Left renal pelvis (tissue), 4 donors: Measurements from ENCODE around the gene ATRNL1. TPM values are rescaled to one million over a fixed set of nuclear protein-coding genes. Genes with fewer than 3 reads are reported as not detected.

ENCODE experiments used
- DNase-seq, 4 donors: peaks; one replicate each; pipeline ENCODE4 v3.0.0-alpha.2; 2013; ENCODE audit warnings: low read depth in 4 of 4, low spot score in 3 of 4
- polyA plus RNA-seq, 4 donors: library from polyadenylated mRNA; unstranded; fragments of 120-200 nt; gene quantifications; one replicate each; pipeline ENCODE4 v1.2.1, GENCODE V29; 2013; ENCODE audit not compliant: insufficient read length in 4 of 4

ATRNL1 gene
- 10 to 100 TPM; 20.9 to 38.8 (median 26.8) TPM for polyA plus RNA-seq

GRCh38 chr10:115093286-115093775 lies at the start of gene ATRNL1:
ATRNL1 (plus strand) TSS chr10:115093365; CDS start chr10:115093751, 386 bp downstream.
- DNase-seq: no peak

- DNase-seq: no peak
Measured at GRCh38 chr10:115043719-115044118, 49.4 kb upstream of the ATRNL1 start.

- DNase-seq: no peak
Measured at GRCh38 chr10:115044891-115045290, 48.3 kb upstream of the ATRNL1 start.

DNA sequence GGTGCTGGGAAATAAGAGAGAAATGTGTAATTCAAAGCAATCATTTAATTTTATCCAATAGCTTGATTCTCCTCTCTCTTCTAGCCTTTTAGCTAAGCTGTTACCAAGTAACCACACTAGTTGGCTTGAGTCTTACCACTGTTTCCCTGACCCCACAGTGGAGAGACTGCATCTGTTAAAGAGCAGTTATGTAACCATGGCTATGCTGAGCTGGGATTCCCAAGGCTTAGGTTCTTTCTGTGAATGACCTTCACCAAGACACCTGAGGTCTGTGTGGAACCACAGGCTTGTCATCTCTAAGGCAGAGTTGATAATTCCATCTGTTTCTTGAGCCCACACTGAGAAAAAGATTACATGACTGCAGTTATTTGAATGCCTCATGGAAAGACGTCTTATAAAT lies 47.7 kb upstream of the ATRNL1 start:
- no peak for DNase-seq

- DNase-seq: no peak
Measured at GRCh38 chr10:115046686-115047236, 46.4 kb upstream of the ATRNL1 start.

- DNase-seq: no peak
Measured at GRCh38 chr10:115047705-115048104, 45.5 kb upstream of the ATRNL1 start.

GRCh38 chr10:115049318-115049717 lies 43.8 kb upstream of the ATRNL1 start:
- DNase-seq: no peak

DNA sequence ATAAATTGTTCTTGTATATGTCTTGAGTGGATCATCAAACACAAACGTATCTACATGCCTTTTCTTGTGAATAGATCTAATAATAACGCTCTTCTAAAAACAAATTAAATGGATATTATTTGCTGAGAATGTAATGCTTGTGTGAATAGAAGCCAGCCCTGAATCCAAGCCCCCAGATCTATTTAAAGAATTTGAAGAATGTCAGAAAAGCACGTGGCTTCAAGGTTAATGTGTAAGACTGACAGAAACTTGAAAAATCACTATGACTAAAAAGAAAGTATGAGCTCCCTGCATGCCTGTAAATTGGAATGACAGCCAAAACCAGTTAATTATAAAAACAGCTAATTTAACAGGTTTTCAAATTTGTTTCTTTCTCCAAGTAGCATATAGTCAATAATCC lies 43.2 kb upstream of the ATRNL1 start:
- DNase-seq: peak in 2 of 4 donors; percentile 11 to 16

- DNase-seq: no peak
Measured at GRCh38 chr10:115050375-115051010, 42.7 kb upstream of the ATRNL1 start.

DNA sequence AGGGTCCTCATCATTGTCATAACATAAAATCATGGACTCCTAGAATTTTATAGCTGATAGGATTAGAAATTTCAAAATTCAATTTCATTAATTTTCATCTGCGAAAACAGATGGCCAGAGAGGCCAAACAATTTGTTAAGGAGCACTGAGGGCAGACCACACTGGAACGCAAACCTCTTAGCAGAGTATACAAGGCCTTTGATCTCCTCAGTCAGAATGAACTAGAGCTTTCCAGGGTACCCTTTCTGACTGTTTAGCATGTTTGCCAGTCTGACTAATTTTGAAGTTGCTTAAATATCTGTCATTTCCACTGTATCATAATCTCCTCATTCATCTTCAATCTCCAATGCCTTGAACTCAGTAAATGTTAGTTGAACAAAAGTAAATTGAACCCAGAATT lies 41.9 kb upstream of the ATRNL1 start:
- DNase-seq: no peak

GRCh38 chr10:115052226-115052625 lies 40.9 kb upstream of the ATRNL1 start:
- no peak for DNase-seq

GRCh38 chr10:115052728-115053127 lies 40.4 kb upstream of the ATRNL1 start:
- DNase-seq: no peak

- DNase-seq: no peak
Measured at GRCh38 chr10:115056186-115056585, 37.0 kb upstream of the ATRNL1 start.

- no peak for DNase-seq
Measured at GRCh38 chr10:115059301-115059898, 33.8 kb upstream of the ATRNL1 start.

DNA sequence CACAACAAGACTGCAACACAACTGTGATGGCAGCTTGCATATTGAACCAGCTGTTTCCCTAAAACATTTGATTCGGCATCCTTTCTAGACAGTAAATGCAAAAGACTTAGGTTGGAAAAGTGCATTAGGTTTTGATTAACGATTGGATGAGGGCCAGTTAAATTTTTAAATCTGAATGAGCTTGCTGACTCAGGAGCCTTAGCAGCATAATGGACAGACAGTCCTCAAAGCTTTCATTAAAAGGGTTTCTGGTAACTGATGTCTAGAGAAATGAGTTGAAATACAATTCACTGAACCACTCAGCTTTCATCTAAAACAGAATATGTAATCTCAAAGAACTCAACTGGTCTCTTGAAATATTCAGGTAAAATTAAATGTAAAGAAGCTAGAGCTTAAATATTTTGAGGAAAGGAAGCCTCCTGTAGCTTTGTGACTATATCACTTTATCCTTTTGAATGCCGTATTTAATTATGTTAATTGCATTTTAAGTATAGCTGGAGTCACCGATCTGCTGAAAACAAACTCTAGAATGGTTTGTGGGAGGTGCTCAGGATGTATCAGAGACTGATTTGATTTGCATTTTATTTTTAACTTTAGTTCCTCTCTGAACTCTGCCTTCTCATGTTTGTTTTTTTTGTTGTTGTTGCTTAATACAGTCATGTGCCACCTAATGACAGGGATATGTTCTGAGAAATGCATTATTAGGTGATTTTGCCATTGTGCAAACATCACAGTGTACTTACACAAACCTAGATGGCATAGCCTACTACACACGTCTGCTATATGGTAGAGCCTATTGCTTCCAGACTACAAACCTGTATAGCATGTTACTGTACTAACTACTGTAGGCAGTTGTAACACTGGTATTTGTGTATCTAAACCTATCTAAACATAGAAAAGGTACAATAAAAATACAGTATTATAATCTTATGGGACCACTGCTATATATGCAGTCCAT lies 29.2 kb upstream of the ATRNL1 start:
- no peak for DNase-seq

GRCh38 chr10:115065801-115066200 lies 27.4 kb upstream of the ATRNL1 start:
- DNase-seq: no peak

- DNase-seq: no peak
Measured at GRCh38 chr10:115066528-115066927, 26.6 kb upstream of the ATRNL1 start.

GRCh38 chr10:115073796-115074195 lies 19.4 kb upstream of the ATRNL1 start:
- DNase-seq: no peak

DNA sequence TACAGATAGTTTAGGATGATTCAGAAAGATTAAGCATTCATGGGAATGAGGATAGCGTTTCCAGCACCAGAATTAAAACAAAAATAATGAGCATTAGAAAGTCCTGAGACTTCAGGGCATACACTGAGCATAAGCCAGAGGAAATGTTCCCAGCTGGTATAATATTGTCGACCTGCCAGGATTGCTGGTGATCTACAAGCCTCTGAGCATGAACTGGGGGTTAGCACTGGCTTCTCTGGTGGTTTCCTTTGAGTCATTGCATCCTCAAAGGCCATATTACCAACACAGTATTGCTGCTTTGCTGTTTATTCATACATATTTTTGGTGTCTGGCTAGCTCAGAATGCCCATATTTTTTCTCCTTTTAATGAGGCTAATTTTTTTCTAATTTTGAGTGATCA lies 10.7 kb upstream of the ATRNL1 start:
- no peak for DNase-seq

- DNase-seq: no peak
Measured at GRCh38 chr10:115084277-115084850, 8.8 kb upstream of the ATRNL1 start.

DNA sequence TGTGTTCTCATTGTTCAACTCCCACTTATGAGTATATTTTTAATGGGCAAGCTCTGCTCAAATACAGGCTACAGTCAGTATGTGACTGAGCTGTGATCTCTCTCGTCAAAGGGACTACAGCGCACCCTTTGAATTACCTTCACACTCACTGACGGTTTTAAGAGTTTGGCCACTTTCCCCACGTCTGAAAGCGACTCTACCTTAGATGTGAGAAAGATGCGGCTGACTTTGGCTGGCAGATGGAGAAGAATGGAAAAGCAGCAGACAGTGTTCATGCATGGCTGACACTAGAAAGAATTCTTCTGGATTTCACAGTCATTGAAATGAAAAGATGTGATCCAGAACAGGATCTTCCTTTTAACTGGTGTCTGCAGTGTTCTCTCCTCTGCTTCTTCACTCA lies 2.0 kb upstream of the ATRNL1 start:
- DNase-seq: no peak
